Loucy (cell line): Measurements from ENCODE around the gene AP5Z1.

Source experiments
- H2AFZ ChIP-seq: fragments of 200-600 bp; sonication (generic); 2 replicates; pipeline ENCODE4 v1.6.0; 2016; ENCODE audit warnings: antibody characterized with exemption, mild to moderate bottlenecking, low read length, moderate library complexity
- H3F3A ChIP-seq: fragments of 200-600 bp; 2 replicates; pipeline ENCODE4 v1.6.0; 2016; ENCODE audit warnings: antibody characterized with exemption, low read depth, mild to moderate bottlenecking
- H3K27me3 ChIP-seq: fragments of 200-600 bp; sonication (generic); 2 replicates; pipeline ENCODE4 v1.6.1; 2014; ENCODE audit warnings: low read length, mild to moderate bottlenecking; ENCODE audit not compliant: insufficient read depth, poor library complexity, severe bottlenecking
- H3K36me3 ChIP-seq: fragments of 200-600 bp; sonication (generic); 2 replicates; pipeline ENCODE4 v1.6.1; 2016; ENCODE audit warnings: low read length; ENCODE audit not compliant: insufficient read depth
- H3K4me1 ChIP-seq: fragments of 200-600 bp; sonication (generic); 2 replicates; pipeline ENCODE4 v1.5.1; 2014; ENCODE audit warnings: low read length, mild to moderate bottlenecking; ENCODE audit not compliant: insufficient read depth, poor library complexity, severe bottlenecking
- H3K4me2 ChIP-seq: fragments of 200-600 bp; sonication (generic); 2 replicates; pipeline ENCODE4 v1.6.0; 2014; ENCODE audit warnings: antibody characterized with exemption, low read length, low read depth, mild to moderate bottlenecking; ENCODE audit not compliant: poor library complexity, severe bottlenecking
- H3K4me3 ChIP-seq: fragments of 200-600 bp; sonication (generic); 2 replicates; pipeline ENCODE4 v1.5.1; 2014; ENCODE audit warnings: low read length, mild to moderate bottlenecking, mixed read lengths; ENCODE audit not compliant: poor library complexity, severe bottlenecking
- H3K79me2 ChIP-seq: fragments of 200-600 bp; sonication (generic); 2 replicates; pipeline ENCODE4 v1.6.1; 2014; ENCODE audit warnings: low read length; ENCODE audit not compliant: insufficient read depth
- H3K9ac ChIP-seq: fragments of 200-600 bp; sonication (generic); 2 replicates; pipeline ENCODE4 v1.6.0; 2014; ENCODE audit warnings: mild to moderate bottlenecking, low read depth, low read length, moderate library complexity; ENCODE audit not compliant: poor library complexity, severe bottlenecking
- H3K9me2 ChIP-seq: fragments of 200-600 bp; sonication (generic); replicated peaks from 2 replicates; pipeline ENCODE4 v1.6.1; 2016; ENCODE audit warnings: low read depth, low read length, mixed read lengths
- H3K9me3 ChIP-seq: fragments of 200-600 bp; sonication (generic); 2 replicates; pipeline ENCODE4 v1.6.1; 2014; ENCODE audit warnings: mild to moderate bottlenecking, antibody characterized with exemption, low read length, low read depth; ENCODE audit not compliant: insufficient read depth
- H4K20me1 ChIP-seq: fragments of 200-600 bp; sonication (generic); 2 replicates; pipeline ENCODE4 v1.6.0; 2014; ENCODE audit warnings: antibody characterized with exemption, low read length, mild to moderate bottlenecking; ENCODE audit not compliant: insufficient read depth, poor library complexity, severe bottlenecking
- CTCF ChIP-seq: fragments of 200-600 bp; sonication (generic); conservative IDR thresholded peaks from 2 replicates; pipeline ENCODE4 v1.5.1; 2014; ENCODE audit warnings: mild to moderate bottlenecking, antibody characterized with exemption, low read length
- EZH2phosphoT487 ChIP-seq: fragments of 200-600 bp; IDR thresholded peaks from 2 replicates; pipeline ENCODE4 v1.6.1; 2018; ENCODE audit warnings: antibody characterized with exemption, mild to moderate bottlenecking, moderate library complexity, borderline replicate concordance

The AP5Z1 gene

GRCh38 chr7:4755045-4755444 is 20.4 kb upstream of the AP5Z1 start:
- H3K4me3 ChIP-seq, result no peak overlapping the region
- no peaks in the 10 kb centered on the region for H3K27me3 ChIP-seq
- H3K4me2 ChIP-seq, result no peak overlapping the region
- no peak overlapping the region for H2AFZ ChIP-seq
- no peaks in the 10 kb centered on the region for H3K4me1 ChIP-seq
- H3K79me2 ChIP-seq, result no peaks in the 10 kb centered on the region
- H3F3A ChIP-seq, result no peaks in the 10 kb centered on the region
- H4K20me1 ChIP-seq, result peaks cover 7% of the 10 kb centered on the region
- H3K9me2 ChIP-seq, result no peaks in the 10 kb centered on the region
- no peaks in the 10 kb centered on the region for H3K9me3 ChIP-seq
- TF ChIP-seq EZH2phosphoT487 (no peak), CTCF (no peak)
- H3K9ac ChIP-seq, result no peak overlapping the region
- H3K36me3 ChIP-seq, result peaks cover 57% of the 10 kb centered on the region; the same call in 1 of the 2 replicates

- no peak for TF ChIP-seq EZH2phosphoT487
- TF ChIP-seq CTCF, result no peak
- H2AFZ ChIP-seq, result no peak overlapping the region
Measured at GRCh38 chr7:4758111-4758510, 17.3 kb upstream of the AP5Z1 start.

GRCh38 chr7:4758791-4759190 is 16.6 kb upstream of the AP5Z1 start:
- H3K4me1 ChIP-seq, result no peaks in the 10 kb centered on the region
- no peaks in the 10 kb centered on the region for H3K9me2 ChIP-seq
- no peaks in the 10 kb centered on the region for H3K27me3 ChIP-seq
- no peak overlapping the region for H2AFZ ChIP-seq
- H3K9ac ChIP-seq, result no peak overlapping the region
- TF ChIP-seq CTCF (no peak), EZH2phosphoT487 (no peak)
- no peak overlapping the region for H3K4me3 ChIP-seq
- no peaks in the 10 kb centered on the region for H3K79me2 ChIP-seq
- no peaks in the 10 kb centered on the region for H3F3A ChIP-seq
- no peak overlapping the region for H3K4me2 ChIP-seq
- peaks cover 90% of the 10 kb centered on the region; the same call in 1 of the 2 replicates for H3K36me3 ChIP-seq
- H4K20me1 ChIP-seq, result peaks cover under 1% of the 10 kb centered on the region
- no peaks in the 10 kb centered on the region for H3K9me3 ChIP-seq

More at GRCh38 chr7:4758111-4758510, 17.3 kb upstream of the AP5Z1 start:
- H4K20me1 ChIP-seq, result peaks cover 7% of the 10 kb centered on the region
- no peaks in the 10 kb centered on the region for H3K9me2 ChIP-seq
- H3F3A ChIP-seq, result no peaks in the 10 kb centered on the region
- H3K4me1 ChIP-seq, result no peaks in the 10 kb centered on the region
- H3K9ac ChIP-seq, result no peak overlapping the region
- no peak overlapping the region for H3K4me3 ChIP-seq
- no peak overlapping the region for H3K4me2 ChIP-seq
- H3K79me2 ChIP-seq, result no peaks in the 10 kb centered on the region
- peaks cover 83% of the 10 kb centered on the region; the same call in 1 of the 2 replicates for H3K36me3 ChIP-seq
- H3K27me3 ChIP-seq, result no peaks in the 10 kb centered on the region
- no peaks in the 10 kb centered on the region for H3K9me3 ChIP-seq
